NT2/D1 (cell line): ENCODE data around the gene ABCA13.

Experiments used
- YY1 ChIP-seq: IDR thresholded peaks from 2 replicates; pipeline ENCODE4 v1.6.1; 2011; ENCODE audit not compliant: insufficient read length, insufficient read depth
- ZNF274 ChIP-seq: IDR thresholded peaks from 2 replicates; pipeline ENCODE4 v1.6.1; 2011; ENCODE audit warnings: mild to moderate bottlenecking, low read depth, low read length

DNA sequence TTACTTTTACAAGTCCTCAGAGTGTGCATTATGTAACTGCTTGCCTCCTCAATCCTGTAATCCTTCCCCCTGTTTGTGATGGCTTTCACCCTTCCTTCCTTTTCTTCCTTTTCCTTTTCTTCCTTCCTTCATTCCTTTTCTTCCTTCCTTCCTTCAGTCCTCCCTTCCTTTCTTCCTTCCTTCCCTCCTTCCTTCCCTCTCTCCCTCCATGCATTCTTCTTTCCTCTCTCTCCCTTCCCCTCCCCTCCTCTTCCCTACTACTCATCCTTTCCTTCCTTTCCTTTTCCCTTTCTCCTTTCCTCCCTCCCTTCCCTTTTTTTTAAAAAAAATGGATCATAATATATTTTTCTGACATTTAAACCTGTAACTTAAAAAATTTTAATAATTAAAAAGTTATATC is 22.2 kb upstream of the ABCA13 start:
- no peak for TF ChIP-seq YY1
- no peak for TF ChIP-seq ZNF274
